Measurements from ENCODE around the gene PAPSS1. TPM values are rescaled to one million over a fixed set of nuclear protein-coding genes. Genes with fewer than 3 reads are reported as not detected.

PAPSS1 gene
- total RNA-seq, result 59.4 and 71.7 TPM in 2 replicates

DNA sequence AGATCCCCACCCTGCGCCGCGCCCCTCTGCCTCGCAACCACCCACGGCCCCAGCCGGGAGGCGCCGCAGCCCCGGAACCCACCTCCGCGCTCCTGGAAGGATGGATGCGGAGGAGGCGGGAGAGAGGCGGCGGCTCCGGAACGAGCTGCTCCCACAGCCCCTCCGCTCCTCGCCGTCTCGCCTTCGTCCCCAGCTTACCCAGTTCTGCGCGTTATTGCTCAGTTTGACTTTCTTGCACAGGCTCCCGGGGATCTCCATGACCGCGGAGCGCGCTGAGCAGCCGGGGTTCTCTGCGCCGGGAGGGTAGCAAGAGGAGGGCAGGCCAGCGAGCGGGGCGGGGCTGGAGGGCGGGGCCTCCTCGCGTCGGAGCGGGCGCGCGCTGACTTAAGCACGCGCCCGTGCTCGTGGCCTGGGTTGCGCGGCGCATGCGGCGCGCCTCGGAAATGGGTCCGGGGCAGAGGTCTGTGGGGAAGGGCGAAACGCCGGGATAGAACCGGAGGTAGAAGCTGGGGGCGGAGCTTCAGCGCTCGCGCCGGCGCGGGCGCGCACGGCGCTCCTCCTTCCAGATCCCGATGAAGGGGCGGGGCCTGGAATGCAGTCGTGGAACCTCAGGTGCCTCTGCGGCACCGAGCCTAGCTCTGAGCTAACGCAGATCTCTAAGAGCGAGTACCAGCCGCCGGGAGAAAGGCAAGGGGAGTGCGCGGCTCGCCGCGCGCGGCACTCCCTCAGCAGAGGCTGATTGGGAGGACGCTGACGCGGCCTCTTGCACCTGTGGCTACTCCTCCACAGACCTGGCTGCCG, at the start of gene PAPSS1:
Gene PAPSS1 (minus strand): TSS at position 313 of the 801 bp plus-strand sequence. CDS start 55 bp downstream, at position 258.

Other genes starting within 250 kb of the PAPSS1 start
- gene SGMS2, start 104.7 kb upstream of the PAPSS1 start, total RNA-seq, result 26.9 and 38.9 TPM in 2 replicates
- gene CYP2U1, start 211.3 kb upstream of the PAPSS1 start, total RNA-seq, result 12.9 and 15.2 TPM in 2 replicates